ENCODE data around the gene MMP14.
"Not testable (repeated sequence)": the region's sequence is repeated elsewhere in the genome, so short reads cannot be mapped to it uniquely, and the experiment has no call there.

Gene MMP14

DNA sequence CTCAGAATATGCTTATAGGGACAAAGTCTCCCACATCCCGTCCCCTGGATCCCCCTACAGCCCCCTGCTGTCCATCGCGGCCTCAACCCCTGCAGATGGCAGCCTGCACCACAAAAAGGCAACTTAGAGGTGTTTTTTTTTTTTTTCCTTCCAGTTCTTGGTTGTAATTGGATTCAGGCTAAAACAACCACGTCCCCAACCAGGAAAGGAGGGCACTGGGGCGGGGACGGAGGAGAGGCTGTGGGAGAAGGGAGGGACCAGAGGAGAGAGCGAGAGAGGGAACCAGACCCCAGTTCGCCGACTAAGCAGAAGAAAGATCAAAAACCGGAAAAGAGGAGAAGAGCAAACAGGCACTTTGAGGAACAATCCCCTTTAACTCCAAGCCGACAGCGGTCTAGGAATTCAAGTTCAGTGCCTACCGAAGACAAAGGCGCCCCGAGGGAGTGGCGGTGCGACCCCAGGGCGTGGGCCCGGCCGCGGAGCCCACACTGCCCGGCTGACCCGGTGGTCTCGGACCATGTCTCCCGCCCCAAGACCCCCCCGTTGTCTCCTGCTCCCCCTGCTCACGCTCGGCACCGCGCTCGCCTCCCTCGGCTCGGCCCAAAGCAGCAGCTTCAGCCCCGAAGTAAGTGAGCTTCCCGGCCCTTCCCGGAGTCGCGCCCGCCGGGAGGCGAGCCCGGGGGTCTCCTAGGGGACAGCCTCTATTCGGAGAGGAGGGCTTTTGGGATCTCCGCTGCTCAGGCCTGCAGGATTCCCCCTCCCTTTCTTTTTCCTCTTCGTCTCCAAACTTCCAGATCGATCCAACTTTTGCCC lies at the start of gene MMP14:
Gene MMP14, plus strand, starts transcription at position 285 of the 813 bp plus-strand sequence. Its CDS starts 233 bp downstream, at position 518.
- Mint-ChIP-seq H3K9me3 (no peaks in the 10 kb centered on the region), H3K27me3 (peaks cover 2% of the 10 kb centered on the region), H3K4me3 (peak within 1 kb of the TSS; percentile 100), H3K27ac (peak within 1 kb of the TSS; percentile 93), H3K36me3 (ENCODE audit: low read depth) (peaks cover 88% of the 10 kb centered on the region), H3K4me1 (ENCODE audit: low read depth) (peaks cover 48% of the 10 kb centered on the region)
- intact Hi-C loops (cut with micrococcal nuclease), result no loop called here

DNA sequence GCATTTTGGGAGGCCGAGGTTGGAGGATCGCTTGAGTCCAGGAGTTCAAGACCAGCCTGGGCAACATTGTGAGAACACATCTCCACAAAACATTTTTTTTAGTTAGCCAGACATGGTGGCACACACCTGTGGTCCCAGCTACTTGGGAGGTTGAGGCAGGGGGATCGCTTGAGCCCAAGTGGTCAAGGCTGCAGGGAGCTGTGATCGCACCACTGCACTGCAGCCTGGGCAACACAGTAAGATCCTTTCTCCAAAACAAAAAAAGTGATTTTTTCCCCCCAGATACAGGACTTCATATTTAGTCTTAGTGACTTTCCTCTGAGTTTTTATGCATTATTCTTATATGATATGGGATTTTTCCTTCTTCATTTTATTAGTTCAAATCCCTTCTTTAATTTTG lies 49.7 kb upstream of the MMP14 start:
- intact Hi-C loops (cut with micrococcal nuclease), result no loop called here
- no peak overlapping the region for H3K4me3 Mint-ChIP-seq
- H3K27me3 Mint-ChIP-seq, result no peaks in the 10 kb centered on the region
- H3K27ac Mint-ChIP-seq, result peak overlapping the region; percentile 89
- H3K9me3 Mint-ChIP-seq, result no peaks in the 10 kb centered on the region
- H3K4me1 Mint-ChIP-seq (ENCODE audit: low read depth), result peaks cover 77% of the 10 kb centered on the region
- peaks cover 20% of the 10 kb centered on the region for H3K36me3 Mint-ChIP-seq (ENCODE audit: low read depth)

DNA sequence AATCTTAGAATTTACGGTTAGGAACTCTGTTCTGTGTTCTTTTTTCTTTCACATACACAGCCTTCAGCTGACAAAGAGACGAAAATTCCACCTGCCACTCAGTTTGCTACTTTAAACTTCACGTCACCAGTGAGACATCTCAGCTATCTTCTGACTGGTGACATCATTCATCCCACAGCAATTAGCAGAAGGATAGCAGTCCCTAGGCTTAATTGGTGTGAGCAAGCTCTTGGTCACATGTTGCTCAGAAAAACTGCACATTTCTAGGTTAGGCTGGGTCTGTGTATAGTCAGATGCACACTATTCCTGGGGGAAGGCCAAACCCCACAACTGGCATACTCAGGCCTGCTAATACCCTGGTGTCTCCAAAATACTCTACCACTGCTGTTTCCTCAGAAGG lies 45.1 kb upstream of the MMP14 start:
- Mint-ChIP-seq H3K27ac (peak overlapping the region; percentile 85), H3K27me3 (no peaks in the 10 kb centered on the region), H3K9me3 (no peaks in the 10 kb centered on the region), H3K4me3 (peak overlapping the region; percentile 11), H3K4me1 (ENCODE audit: low read depth) (peaks cover 78% of the 10 kb centered on the region), H3K36me3 (ENCODE audit: low read depth) (peaks cover 44% of the 10 kb centered on the region)
- intact Hi-C loops (cut with micrococcal nuclease), result no loop called here

DNA sequence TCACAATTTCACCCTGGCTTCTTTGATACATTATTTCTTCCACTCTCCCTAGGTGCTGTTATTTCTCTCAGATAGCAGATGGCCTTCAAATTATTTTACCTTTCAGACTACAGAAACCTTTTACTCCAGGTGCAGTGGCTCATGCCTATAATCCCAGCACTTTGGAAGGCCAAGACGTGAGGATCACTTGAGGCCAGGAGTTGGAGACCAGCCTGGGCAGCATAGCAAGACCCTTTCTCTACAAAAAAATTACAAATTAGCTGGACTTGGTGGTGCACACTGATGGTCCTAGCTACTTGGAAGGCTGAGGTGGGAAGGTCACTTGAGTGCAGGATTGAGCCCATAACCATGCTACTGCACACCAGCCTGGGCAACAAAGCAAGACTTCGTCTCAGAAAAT lies 44.2 kb upstream of the MMP14 start:
- intact Hi-C loops (cut with micrococcal nuclease), result no loop called here
- Mint-ChIP-seq H3K9me3 (no peaks in the 10 kb centered on the region), H3K27ac (peak overlapping the region; percentile 85), H3K36me3 (ENCODE audit: low read depth) (peaks cover 44% of the 10 kb centered on the region), H3K27me3 (no peaks in the 10 kb centered on the region), H3K4me1 (ENCODE audit: low read depth) (peaks cover 78% of the 10 kb centered on the region), H3K4me3 (peak overlapping the region; percentile 6)

DNA sequence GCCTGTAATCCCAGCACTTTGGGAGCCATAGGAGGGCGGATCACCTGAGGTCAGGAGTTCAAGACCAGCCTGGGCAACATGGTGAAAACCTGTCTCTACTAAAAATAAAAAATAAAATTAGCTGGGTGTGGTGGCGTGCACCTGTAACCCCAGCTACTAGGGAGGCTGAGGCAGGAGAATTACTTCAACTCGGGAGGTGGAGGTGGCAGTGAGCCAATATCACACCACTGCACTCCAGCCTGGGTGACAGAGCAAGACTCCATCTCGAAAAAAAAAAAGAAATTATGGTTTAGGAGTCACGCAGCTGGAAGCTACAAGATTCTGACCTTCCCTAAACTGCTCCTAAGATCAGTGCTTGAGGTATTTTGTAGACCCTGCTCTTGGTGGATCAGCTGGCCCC lies 42.8 kb upstream of the MMP14 start:
- H3K27me3 Mint-ChIP-seq; H3K9me3 Mint-ChIP-seq; intact Hi-C loops (cut with micrococcal nuclease); H3K4me3 Mint-ChIP-seq: not testable (repeated sequence)
- peaks cover 89% of the 10 kb centered on the region for H3K4me1 Mint-ChIP-seq (ENCODE audit: low read depth)
- H3K36me3 Mint-ChIP-seq (ENCODE audit: low read depth), result peaks cover 54% of the 10 kb centered on the region
- H3K27ac Mint-ChIP-seq, result peak overlapping the region; percentile 76

DNA sequence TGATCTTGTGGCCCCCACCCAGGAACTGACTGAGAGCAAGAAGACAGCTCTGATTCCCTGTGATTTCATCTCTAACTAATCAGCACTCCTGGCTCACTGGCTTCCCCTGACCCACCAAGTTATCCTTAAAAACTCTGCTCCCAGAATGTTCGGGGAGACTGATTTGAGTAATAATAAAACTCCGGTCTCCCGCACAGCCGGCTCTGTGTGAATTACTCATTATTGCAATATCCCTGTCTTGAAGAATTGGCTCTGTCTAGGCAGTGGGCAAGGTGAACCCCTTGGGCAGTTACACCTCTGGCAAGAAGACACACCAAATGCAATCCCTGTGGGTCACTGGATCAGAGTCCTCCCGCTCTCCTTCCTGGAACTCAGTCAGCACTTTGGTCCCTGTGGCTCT lies 42.4 kb upstream of the MMP14 start:
- Mint-ChIP-seq H3K27ac (peak overlapping the region; percentile 76), H3K4me1 (ENCODE audit: low read depth) (peaks cover 89% of the 10 kb centered on the region), H3K27me3 (no peaks in the 10 kb centered on the region), H3K36me3 (ENCODE audit: low read depth) (peaks cover 54% of the 10 kb centered on the region), H3K4me3 (no peak overlapping the region), H3K9me3 (no peaks in the 10 kb centered on the region)
- intact Hi-C loops (cut with micrococcal nuclease), result no loop called here

DNA sequence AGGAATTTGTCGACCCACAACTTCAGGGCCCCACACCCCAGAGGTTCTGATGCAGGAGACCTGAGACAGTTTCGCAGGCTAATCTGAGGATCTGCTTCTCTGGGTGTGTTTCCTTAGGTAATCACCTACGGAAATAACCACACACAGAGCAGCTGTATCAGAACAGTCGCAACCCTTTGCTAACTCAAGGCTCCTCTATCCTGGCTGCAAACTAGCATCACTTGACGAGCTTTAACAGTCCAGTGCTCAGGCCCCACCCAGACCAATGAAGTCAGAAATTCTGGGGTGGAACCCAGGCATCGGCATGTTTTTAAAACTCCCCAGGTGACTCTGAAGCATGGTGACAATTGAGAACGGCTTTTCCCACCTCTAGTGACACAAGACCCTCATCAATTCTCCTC lies 41.8 kb upstream of the MMP14 start:
- H3K4me3 Mint-ChIP-seq, result no peak overlapping the region
- intact Hi-C loops (cut with micrococcal nuclease), result no loop called here
- no peaks in the 10 kb centered on the region for H3K27me3 Mint-ChIP-seq
- no peaks in the 10 kb centered on the region for H3K9me3 Mint-ChIP-seq
- peaks cover 54% of the 10 kb centered on the region for H3K36me3 Mint-ChIP-seq (ENCODE audit: low read depth)
- peaks cover 89% of the 10 kb centered on the region for H3K4me1 Mint-ChIP-seq (ENCODE audit: low read depth)
- peak overlapping the region; percentile 76 for H3K27ac Mint-ChIP-seq

DNA sequence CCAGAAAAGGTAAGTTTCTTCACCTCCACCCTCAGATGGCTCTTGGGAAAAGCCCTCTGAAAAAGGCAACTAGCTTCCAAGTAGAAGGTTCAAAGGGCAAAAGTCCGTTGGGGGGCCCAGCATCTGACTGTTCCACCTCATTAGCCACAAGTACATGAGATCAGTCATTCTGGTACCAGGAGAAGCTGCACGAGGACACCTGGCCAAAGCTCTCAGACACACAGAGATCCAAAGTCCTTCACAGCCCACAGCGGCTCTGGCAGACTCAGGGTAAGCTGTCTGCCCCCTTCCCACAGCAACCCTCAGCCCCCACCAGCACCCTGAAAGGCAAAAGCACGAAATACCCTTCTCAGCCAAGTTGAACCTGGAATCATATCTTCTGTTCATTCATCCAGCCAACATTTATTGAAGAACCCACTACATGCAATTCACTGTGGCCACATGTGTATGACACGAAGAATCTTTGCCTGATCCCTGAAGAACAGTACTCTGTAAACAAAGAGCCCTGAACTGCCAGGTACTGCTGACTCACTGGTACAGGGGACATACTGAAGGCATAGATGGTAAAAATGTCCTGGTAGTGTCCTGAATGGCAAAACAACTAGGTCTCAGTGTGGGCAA lies 40.2 kb upstream of the MMP14 start:
- Mint-ChIP-seq H3K27ac (peak overlapping the region; percentile 64), H3K36me3 (ENCODE audit: low read depth) (peaks cover 67% of the 10 kb centered on the region), H3K9me3 (no peaks in the 10 kb centered on the region), H3K4me3 (no peak overlapping the region), H3K4me1 (ENCODE audit: low read depth) (peaks cover 89% of the 10 kb centered on the region), H3K27me3 (no peaks in the 10 kb centered on the region)
- intact Hi-C loops (cut with micrococcal nuclease), result no loop called here

DNA sequence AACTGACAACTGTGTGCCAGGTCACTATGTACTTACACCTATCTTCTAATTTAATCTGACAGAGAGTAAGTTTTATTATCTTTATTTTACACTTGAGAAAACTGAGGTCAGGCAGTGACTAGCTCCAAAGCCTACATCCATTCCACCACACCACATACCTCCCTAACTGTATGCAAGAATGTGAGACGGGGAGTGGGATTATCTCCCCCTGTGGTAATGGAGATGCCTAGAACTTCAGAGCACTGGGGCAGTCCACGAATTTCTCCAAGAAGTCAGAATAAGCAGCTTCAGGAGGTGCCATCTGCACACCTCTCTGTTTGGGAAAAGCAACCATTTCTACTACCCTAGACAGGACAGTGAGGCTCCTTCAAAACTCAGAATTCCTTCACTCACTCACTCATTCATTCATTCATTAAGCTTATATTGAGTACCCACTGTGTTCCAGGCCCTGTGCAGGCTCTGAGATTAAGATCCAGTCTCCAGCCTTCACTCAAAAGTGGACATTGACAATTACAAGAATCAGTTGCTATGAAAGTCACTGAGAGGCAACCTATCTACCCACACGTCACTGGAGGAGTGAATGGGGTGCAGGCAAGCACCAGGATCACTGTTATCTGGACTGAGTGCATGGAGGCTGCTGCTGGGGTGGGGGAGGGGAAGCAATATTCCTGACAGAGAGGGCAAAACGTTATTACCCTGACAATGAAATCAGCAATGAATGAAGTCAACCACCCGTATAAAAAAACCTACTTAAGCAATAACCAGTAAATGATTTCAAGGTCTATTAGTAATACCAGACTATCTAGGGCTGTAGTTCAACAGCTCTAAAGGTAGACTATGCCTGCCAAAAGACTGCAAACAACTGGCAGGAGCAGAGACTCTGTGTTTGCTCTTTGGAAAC lies 39.1 kb upstream of the MMP14 start:
- Mint-ChIP-seq H3K4me3 (no peak overlapping the region), H3K27ac (peak overlapping the region; percentile 81), H3K36me3 (ENCODE audit: low read depth) (peaks cover 72% of the 10 kb centered on the region), H3K4me1 (ENCODE audit: low read depth) (peaks cover 89% of the 10 kb centered on the region), H3K27me3 (no peaks in the 10 kb centered on the region), H3K9me3 (no peaks in the 10 kb centered on the region)
- intact Hi-C loops (cut with micrococcal nuclease), result no loop called here

DNA sequence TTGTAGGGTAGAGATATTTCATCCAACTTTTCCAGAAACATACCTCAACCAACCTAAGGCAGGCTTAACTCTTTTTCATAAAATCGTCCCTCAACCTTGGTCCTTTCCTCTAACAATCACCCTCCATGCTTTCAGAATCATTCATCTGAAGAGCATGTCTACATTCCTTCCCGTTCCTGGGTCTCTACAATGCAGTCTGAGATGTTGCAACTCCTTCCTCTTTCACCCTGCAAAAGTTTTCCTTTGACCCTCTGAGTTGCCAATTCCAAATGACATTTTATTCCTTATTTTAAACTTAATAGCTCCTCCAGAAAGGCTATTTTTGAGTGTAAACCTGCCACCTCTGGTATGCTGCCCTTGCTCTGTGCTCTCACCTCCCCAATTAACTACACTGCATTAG lies 37.9 kb upstream of the MMP14 start:
- H3K27me3 Mint-ChIP-seq, result no peaks in the 10 kb centered on the region
- intact Hi-C loops (cut with micrococcal nuclease), result no loop called here
- H3K4me1 Mint-ChIP-seq (ENCODE audit: low read depth), result peaks cover 96% of the 10 kb centered on the region
- peak overlapping the region; percentile 47 for H3K4me3 Mint-ChIP-seq
- H3K36me3 Mint-ChIP-seq (ENCODE audit: low read depth), result peaks cover 79% of the 10 kb centered on the region
- H3K9me3 Mint-ChIP-seq, result no peaks in the 10 kb centered on the region
- H3K27ac Mint-ChIP-seq, result peak overlapping the region; percentile 81

DNA sequence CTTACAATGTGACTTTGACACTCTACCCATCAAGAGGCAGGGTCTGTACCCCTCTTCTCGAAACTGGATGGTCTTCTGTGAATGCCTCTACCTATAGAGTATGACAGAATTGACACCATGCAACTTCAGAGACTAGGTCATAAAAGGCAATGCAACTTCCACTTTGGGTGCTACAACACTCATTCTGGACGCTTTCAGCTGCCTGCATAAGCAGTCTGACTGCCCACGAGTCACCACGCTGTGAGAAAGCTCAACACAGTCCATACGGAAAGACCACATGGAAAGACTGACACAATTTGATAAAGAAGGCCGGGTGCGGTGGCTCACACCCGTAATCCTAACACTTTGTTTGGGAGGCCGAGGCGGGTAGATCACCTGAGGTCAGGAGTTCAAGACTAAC lies 36.0 kb upstream of the MMP14 start:
- H3K4me3 Mint-ChIP-seq, result peak overlapping the region; percentile 35
- H3K36me3 Mint-ChIP-seq (ENCODE audit: low read depth), result peaks cover 79% of the 10 kb centered on the region
- H3K27ac Mint-ChIP-seq, result peak overlapping the region; percentile 85
- peaks cover 98% of the 10 kb centered on the region for H3K4me1 Mint-ChIP-seq (ENCODE audit: low read depth)
- no peaks in the 10 kb centered on the region for H3K9me3 Mint-ChIP-seq
- no peaks in the 10 kb centered on the region for H3K27me3 Mint-ChIP-seq
- intact Hi-C loops (cut with micrococcal nuclease), result no loop called here

DNA sequence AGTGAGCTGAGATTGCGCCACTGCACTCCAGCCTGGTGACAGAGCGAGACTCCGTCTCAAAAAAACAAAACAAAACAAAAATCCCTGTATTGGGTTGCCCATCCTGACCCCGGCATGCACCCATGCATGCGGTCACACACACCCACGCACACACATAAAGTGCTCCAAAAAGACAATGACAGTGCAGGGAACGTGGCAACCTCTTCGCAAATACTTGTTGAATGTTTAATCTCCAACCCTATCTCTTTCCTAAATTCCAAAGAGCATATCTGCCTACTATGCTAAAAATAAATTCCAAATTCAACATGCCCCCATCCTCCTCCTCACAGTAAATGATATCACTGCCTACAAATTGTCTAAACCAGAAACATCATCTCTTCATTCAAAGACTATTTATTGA lies 34.7 kb upstream of the MMP14 start:
- intact Hi-C loops (cut with micrococcal nuclease), result loop anchor here (2.0 kb wide), 1 partner anchor 15 kb away; no protein-coding TSS in a partner anchor
- Mint-ChIP-seq H3K27ac (peak overlapping the region; percentile 85), H3K27me3 (no peaks in the 10 kb centered on the region), H3K9me3 (no peaks in the 10 kb centered on the region), H3K4me3 (no peak overlapping the region), H3K4me1 (ENCODE audit: low read depth) (peaks cover 94% of the 10 kb centered on the region), H3K36me3 (ENCODE audit: low read depth) (peaks cover 79% of the 10 kb centered on the region)

DNA sequence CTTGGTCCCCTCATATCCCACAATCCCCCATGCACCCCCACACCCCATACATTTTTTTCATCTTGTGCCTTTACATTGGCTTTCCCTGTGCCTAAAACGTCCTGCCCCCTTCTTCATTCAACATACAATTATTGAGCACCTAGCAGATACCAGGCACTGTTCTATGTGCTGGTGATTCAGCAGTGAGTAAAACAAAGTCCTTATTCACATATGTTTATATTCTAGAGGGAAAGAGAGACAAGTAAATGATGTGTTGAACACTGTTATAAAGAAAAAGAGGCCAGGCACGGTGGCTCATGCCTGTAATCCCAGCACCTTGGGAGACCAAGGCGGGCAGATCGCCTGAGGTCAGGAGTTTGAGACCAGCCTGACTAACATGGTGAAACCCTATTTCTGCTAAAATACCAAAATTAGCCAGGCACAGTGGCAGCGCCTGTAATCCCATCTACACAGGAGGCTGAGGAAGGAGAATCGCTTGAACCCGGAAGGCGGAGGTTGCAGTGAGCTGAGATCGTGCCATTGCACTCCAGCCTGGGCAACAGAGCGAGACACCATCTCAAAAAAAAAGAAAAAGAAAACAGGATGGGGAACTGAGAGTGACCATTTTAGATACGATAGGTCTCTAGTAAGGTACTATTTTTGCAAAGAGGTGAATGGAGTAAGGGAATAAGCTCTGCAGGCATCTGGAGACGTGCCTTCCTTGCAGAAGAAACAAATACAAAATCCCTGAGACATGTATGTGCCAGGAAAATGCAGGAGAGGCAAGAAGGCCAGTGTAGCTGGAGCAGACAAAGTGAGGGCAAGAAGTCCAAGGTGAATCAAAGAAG lies 33.3 kb upstream of the MMP14 start:
- intact Hi-C loops (cut with micrococcal nuclease), result loop anchor here (2.0 kb wide), 1 partner anchor 14 kb away; no protein-coding TSS in a partner anchor
- no peaks in the 10 kb centered on the region for H3K9me3 Mint-ChIP-seq
- peaks cover 95% of the 10 kb centered on the region for H3K4me1 Mint-ChIP-seq (ENCODE audit: low read depth)
- H3K36me3 Mint-ChIP-seq (ENCODE audit: low read depth), result peaks cover 82% of the 10 kb centered on the region
- H3K27me3 Mint-ChIP-seq, result no peaks in the 10 kb centered on the region
- H3K4me3 Mint-ChIP-seq, result no peak overlapping the region
- H3K27ac Mint-ChIP-seq, result peak overlapping the region; percentile 85

All from dendritic cell treated with granulocyte-macrophage colony-stimulating factor and Interleukin-4, amounts not matched to agents 40 ng/mL and 50 ng/mL, for 4 days (primary cell).